GM10847 (cell line): ENCODE data around the gene EXOC6B.

Source experiments
- POLR2A ChIP-seq: IDR thresholded peaks from 2 replicates; pipeline ENCODE4 v1.6.1; 2011; ENCODE audit not compliant: insufficient read length; ENCODE audit errors: extremely low read depth

The EXOC6B gene

DNA sequence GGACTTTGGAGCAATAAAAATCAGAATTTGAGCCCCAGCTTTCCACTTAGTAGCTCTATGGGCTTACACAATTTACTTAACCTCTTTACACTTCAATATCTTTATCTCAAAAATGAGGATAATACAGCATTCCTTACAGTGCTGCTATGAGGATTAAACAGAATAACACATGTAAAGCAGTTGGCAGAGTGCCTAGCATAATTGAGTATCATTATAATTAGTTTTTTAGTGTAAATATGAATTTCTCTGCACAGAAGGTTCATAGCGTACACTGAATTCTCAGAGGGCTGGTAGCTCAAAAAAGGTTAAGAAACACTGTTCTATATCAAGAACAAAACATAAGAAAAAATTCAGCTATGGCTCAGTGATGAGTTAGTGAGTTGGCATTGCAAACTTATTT lies 487.8 kb downstream of the EXOC6B start:
- TF ChIP-seq POLR2A, result no peak

DNA sequence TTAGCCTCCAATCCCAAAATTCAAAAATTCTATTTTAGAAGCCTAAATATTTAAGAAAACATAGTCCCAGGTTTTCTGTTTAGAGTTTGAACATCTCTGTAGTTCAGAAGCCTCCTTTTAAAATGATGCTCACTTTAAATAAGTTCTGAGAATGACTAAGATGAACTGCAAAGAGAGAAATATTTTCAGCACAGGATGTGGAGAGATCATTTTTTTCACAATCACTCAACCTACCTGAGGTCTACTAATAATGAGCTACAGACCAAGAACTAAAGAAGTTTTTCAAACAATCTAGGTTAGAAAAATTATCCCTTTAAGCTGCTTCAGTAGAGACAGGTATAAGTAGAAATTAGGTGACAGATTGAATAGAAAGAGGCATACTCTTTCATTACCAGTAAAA lies 493.1 kb downstream of the EXOC6B start:
- no peak for TF ChIP-seq POLR2A

DNA sequence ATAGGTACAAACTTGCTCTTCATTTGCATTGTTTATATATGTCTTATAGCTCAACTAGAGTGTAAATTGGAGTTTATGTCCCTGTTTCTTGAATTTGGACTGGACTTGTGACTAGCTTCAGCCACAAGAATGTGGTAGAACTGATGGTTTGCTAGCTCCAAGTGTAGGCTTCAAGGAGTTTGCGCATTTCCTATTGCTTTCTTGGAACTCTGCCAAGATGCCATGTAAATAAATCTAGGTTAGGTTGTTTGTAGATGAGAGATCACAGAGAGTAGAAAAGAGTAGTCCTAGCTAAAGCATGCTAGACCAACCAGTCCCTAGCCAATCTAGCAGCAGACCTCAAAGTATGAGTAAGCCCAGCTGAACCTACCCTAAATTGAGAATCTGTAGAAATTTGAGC lies 495.2 kb downstream of the EXOC6B start:
- TF ChIP-seq POLR2A, result no peak

DNA sequence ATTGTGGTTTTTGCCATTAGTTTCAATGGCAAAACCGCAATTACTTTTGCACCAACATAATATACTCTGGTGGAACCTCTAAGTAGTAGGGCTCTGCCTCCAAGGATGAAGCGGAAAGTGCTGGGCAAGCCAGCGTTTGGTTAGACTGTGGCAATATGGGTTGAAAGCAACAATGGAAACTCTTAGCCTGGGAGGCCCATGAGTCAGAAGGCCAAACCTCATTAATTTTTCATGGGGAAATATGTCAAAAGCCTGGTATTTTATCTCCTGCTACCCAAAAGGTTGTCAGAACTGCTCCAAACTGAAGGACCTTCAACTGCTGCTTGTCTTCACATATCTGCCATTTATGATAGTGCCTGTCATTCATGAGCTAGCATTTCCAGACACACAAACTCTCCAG lies 499.1 kb downstream of the EXOC6B start:
- TF ChIP-seq POLR2A, result no peak

DNA sequence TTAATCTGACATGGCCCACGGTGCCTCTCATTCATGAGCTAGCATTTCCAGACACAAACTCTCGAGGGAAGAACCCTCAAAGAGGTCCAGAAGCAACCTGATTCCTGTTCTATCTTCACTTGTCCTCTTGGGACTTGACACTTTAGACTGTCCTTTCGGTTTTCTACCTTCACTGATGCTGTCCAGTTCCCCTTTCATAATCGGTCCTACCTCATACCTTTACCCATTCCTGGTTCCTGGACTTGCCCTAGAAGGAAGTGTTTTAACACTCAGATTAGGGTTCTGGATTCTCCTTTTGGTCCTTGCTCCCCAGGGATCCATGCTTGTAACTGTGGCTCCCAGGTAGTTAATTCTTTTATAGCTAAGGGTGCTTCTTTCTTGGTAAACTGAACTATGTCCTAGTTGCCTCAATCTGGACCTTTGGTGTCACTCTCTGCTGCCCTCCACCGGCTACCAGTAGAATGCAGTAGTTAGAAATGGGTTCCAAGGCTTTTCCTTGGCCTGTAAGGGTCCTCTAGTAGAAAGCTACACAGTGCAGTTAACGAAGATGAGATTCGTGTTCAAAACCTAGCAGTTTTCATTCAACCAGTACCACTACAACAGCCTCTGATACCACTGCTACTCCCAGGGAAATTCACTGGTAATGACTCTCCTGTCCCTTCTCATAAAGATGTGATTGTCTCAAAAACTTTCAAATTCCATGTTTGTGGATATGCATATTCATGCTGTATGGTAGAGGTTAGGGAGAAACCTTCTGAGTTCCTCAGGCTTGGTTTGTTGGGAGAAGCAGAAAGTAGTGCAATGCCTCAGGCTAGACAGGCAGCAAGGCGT lies 500.0 kb downstream of the EXOC6B start:
- no peak for TF ChIP-seq POLR2A

DNA sequence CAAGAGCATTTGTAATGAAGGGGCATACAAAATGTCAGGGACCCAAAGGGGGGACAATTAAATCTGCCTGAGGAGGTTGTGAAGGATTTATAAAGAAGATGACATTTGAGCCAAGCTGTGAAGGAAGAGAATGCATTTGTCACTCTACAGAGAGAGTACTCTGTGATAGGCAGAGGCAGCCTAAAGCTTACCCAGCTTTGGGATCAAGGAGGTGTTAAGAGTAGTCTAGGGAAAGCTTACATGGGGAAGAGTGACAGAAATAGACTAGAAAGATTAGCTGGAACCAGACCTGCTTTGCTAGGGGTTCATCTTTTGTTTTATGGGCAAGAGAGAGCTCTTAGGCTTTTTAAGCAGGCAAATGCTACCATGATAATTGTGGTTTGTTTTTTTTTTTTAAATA lies 509.1 kb downstream of the EXOC6B start:
- TF ChIP-seq POLR2A, result no peak

DNA sequence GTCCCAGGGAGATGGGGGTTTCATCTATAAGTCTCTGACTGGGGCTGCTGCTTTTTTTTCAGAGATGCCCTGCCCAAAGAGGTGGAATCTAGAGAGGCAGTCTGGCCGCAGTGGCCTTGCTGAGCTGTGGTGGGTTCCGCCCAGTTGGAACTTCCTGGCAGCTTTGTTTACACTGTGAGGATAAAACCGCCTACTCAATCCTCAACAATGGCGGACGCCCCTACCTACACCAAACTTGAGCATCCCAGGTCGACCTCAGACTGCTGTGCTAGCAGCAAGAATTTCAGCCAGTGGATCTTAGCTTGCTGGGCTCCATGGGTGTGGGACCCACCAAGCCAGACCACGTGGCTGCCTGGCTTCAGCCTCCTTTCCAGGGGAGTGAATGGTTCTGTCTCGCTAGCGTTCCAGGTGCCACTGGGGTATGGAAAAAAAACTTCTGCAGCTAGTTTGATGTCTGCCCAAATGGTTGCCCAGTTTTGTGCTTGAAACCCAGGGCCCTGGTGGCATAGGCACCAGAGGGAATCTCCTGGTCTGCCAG lies 525.6 kb downstream of the EXOC6B start:
- TF ChIP-seq POLR2A, result no peak

DNA sequence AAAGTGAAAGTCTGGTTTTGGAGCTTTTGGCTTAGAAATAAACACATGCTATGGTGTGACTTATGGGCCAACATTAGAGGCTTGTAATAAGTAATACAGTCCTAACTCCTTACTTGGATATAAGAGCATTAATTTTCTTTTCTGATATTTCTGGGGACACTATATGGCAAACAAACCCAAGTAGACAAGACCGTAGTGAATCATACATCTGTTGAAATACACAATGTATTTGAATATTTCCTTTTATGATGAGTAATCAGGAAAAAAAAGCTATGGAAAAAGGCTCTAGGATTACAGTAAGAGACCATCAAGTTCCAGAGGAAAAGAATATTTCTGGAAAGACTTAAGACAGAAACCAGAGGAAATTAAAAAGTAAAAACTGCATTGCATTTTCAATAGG lies 532.2 kb downstream of the EXOC6B start:
- TF ChIP-seq POLR2A, result no peak

DNA sequence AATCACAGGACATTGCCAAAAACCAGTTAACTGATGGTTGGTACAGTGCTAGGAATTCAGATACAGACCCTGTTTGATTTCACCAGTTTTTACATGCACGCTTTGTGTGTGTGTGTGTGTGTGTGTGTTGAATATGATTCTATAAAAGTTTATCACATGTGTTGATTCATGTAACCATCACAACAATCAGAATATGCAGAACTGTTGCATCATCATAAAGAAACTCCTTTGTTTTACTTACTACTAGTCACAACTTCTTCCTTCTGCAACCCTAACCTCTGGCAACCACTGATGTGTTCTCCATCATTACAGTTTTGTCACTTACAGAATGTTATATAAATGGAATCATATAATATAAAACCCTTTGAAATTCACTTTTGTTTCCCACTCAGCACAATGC lies 533.4 kb downstream of the EXOC6B start:
- TF ChIP-seq POLR2A, result no peak

DNA sequence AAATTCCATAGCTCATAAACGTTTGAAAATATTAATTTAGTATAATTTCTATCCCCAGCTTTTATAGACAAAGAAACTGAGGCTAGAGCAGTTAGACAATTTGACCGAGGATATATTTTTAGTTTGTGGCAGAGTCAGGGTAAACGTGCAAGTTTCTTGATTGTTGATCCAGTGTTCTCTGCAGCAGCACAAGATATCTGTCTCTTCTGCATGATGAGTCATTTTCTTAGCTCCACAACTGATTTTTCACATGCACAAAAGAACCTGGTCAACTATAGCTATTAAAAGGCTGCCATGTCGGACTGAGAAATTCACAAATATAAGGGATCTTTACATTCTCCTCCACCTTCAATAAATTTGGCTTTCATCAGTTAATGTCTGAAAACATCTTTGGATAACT lies 534.8 kb downstream of the EXOC6B start:
- no peak for TF ChIP-seq POLR2A

DNA sequence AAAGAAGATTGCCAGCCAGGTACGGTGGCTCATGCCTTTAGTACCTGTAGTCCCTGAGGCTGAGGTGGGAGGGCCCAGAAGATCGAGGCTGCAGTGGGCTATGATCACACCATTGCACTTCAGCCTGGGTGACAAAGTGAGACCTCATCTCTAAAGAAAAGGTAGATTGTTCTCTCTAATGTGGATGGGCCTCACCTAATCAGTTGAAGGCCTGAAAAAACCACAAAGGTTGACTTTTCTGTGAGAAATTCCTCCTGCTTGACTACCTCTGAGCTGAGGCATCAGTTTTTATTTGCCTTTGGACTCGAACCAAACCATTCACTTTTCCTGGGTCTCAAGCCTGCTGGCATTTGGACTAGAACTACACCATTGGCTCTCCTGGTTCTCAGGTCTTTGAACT lies 536.1 kb downstream of the EXOC6B start:
- no peak for TF ChIP-seq POLR2A

DNA sequence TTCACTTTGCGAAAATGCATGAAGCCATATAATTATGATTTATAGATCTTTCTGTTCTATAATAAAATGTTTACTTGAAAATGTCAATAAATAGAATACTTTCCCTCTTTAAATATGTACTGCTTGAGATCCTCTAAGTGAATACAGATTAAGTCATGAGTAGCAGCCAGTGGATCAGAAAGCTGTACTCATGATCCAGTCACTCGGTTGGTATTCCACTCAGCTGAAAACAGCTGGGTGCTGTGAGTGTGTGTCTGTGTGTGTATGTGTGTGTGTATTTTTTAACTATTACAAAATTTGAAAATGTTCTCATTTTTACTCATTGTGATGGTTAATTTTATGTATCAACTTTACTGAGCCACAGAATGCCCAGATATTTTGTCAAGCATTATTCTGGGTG lies 536.5 kb downstream of the EXOC6B start:
- TF ChIP-seq POLR2A, result no peak

DNA sequence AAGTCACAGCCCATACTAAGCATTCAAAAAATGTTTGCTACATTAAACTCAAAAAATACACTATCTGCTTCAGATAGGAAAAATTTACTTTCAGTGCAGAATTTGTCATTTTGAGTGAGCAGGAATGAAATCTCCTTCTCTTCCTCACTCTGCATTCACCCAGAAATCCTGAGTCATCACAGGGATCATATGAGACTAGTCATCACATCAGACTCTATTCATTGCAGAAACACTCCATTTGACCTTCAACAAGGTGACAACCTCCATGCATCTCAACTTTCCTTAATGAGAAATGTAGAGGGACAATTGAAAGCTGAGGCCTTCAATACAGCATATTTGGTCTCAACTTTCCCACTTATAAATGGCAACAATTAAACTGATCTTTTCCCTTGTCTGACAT lies 547.8 kb downstream of the EXOC6B start:
- no peak for TF ChIP-seq POLR2A

DNA sequence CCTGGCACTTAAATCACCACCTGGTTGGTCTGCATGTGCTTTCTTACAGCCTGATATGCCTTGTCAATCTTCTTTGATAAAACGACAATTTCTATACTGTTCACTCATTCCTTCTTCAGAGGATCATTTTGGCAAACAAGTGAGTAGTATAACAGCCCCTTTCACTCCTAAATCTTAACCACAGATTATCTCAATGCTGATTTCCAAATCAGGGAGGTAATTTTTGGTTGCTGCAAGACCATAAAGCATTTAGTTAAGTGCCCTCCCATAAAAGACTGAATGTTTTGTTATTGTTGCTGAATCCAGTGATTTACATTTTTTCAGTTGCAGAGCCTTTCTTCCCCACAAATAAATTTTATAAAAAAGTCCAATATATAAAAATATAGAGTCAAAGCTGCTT lies 549.0 kb downstream of the EXOC6B start:
- TF ChIP-seq POLR2A, result no peak

DNA sequence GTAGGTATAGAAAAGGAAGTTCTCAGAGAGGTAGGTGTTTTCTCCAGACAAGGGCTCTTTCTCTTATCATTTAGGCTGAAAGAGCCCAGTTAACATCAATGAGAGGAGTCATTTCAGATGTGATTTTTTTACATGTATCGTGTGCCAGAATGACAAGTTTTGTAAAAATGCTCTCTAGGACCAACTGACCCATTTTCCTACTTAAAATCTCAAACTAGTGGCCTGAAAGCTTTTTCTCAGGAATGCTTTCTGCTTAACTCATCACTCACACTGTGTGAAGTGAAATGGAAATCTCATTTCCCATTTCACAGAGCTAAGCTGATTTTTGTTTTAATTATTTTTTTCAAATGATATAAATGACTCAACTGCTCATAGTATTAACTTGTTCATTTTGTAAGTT lies 549.5 kb downstream of the EXOC6B start:
- no peak for TF ChIP-seq POLR2A

DNA sequence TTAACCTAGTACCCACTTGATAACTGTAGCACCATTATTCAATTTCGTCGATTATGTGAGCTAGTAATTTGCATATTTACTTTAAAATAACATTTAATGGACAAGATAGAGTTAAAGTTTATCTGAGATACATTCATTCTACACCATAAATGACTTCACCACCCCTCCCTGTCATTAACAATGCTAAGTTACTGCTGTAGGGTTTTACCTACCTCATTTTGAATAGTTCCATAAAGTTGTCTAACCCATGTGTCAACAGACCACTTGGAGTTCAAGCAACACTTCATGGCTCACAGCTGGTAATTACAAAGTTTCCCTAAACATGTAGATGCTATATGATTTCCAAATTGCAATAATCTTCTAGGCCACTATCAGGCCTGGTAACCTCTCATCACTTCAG lies 550.7 kb downstream of the EXOC6B start:
- TF ChIP-seq POLR2A, result no peak

DNA sequence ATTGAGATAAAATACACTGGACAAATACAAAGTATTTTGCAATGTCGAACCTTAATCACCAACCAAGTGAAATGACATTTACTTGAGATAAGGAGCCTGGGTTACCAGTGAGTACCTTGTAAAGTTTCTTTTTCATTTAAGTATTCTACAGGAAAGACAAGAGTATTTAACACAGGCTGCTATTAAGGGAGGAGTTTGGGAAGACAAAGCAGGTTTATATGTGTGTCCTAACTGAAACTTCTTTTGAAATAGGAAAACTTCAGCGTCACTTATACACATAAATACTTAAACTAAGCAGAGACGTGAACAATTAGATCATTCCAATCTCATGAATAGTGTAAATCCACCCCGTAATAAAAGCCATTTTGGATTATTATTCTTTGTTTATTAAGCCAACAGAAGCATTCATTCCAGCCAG lies 551.4 kb downstream of the EXOC6B start:
- no peak for TF ChIP-seq POLR2A

DNA sequence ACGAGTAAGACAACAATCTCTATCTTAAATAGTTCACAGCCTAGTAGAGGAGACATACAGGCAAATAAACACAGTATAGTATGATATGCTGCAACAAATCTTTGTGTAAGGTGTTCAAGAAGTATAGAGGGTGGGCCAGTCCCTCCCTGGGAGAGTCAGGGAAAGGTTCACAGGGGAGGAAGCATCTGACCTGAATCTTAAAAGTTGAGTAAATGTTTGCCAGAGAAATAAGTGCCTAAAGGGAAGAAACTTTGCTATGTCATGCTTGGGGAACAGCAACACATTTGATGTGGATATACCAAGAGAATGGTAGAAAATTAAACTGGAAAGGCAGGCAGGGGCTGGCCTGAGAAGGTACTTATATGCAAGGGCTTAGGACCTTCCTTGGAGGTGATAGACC lies 552.4 kb downstream of the EXOC6B start:
- TF ChIP-seq POLR2A, result no peak
